Fibroblast of skin of scalp (primary cell): ENCODE results near the gene BARHL1.
"Not testable (repeated sequence)": the region's sequence is repeated elsewhere in the genome, so short reads cannot be mapped to it uniquely, and the experiment has no call there.

ENCODE experiments used
- DNase-seq: peaks from one replicate; pipeline ENCODE4 v3.0.0-alpha.2; 2013

Gene BARHL1

DNA sequence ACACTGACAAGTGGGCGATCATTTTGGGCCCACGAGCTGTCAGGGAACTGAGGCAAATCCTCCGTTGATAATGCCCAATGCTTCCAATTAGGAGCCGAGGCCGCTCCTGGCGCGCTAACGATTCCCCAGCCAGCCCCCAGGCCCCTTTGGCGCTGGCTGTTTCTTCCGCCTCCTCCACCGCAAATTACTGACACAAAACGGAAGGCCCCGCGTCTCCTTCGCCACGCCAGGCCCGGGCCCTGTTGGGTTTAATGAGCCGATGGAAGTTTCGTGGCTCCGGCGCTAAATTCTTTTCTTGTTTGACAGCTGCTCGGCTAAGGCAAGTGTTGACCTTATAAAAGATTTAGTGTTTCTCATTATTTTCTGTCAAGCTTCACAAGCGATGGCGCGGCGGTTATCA is 25.7 kb upstream of the BARHL1 start:
- DNase-seq: no peak

DNA sequence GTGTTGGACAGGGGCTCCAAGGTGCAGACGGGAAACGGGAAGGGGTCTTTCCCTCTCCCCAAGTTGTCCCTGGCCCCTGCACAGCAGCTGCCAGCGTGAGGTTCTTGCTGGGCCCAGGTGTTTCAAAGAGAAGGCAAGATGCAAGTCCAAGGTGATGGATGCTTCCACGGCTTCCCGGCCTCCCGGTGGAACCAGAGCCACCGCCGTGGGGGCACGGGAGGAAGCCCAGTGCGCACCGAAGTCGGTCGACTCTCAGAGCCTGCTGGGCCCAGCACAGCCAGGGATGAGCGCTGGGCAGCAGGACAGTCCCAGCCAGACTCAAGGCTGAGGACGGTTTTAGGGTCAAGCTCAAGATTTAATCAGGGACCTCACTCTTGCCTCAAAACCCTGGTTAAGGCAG is 25.2 kb upstream of the BARHL1 start:
- DNase-seq: no peak

GRCh38 chr9:132559711-132560110 is 22.7 kb upstream of the BARHL1 start:
- DNase-seq: no peak

DNA sequence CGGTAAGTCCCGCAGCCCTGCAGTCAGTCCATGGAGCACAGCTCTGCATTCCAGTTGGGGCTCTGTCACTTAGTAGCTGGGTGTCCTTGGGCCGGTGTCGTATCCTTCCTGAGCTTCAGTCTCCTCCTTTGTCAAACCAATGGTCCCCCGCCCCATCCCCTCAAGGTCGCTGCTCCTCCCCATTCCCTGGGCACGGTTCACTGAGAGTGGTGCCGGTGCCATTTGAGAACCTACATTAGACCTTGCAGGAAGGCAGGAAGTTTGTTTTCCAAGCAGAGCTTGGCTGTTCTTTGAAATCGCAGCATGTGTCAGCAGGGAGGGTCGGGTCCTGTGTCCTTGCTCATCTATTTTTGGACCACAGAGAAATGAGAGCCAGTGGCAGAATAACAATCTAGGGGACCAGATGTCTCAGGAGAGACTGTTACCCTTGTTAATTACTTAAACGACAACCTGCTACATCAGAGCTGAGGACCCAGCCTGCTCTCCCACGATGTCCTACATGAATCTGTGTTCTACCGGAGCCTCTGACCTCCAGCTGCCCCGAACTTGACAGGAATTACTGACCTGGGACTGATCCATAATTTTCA is 21.7 kb upstream of the BARHL1 start:
- DNase-seq: no peak

DNA sequence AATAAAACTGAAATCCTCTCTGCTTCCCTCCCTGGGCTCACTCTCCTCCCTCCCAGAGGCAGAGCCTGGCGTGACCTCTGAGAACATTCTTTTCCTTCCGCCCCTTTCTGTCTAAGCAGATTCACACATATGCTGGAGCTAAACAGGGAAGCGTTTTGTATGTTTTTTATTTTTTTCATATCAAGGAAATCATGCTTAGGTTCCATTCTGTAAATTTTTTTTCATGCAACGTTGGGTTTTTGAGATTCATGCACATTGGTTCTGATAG is 20.2 kb upstream of the BARHL1 start:
- no peak for DNase-seq

GRCh38 chr9:132564526-132564925 is 17.9 kb upstream of the BARHL1 start:
- no peak for DNase-seq

GRCh38 chr9:132568787-132569186 is 13.6 kb upstream of the BARHL1 start:
- not testable (repeated sequence) for DNase-seq

- DNase-seq: no peak
Measured at GRCh38 chr9:132571806-132572600, 10.4 kb upstream of the BARHL1 start.

- peak; percentile 29 for DNase-seq
Measured at GRCh38 chr9:132572921-132573320, 9.5 kb upstream of the BARHL1 start.

DNA sequence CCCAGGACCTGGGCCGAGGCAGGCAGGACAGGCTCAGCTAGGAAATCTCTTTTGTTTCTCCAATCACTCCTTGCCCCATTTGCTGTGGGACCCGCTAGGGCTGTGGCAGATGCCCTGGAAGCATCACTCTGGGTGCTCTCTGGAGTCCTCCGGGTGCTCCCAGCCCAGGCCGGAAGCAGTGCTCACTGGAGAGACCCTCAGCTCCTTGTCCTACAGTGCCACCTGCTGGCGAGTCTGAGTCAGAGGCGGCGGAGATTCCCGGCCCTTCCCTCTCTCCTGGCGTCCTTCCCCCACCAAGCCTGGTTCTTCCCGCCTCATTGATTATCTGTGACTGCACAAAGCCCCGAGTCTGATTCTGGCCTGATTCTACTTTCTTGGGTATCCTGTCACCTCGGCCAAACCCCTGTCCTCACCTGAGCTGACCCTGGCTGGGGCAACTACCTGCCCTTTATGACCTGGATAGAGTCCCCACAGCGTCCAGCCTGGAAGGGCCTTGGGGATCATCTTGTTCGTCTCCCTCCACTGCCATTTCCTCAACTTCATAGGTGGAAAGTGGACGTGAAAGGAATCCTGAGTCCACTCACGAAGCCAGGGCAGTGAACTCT is 7.3 kb upstream of the BARHL1 start:
- DNase-seq: peak; percentile 78

GRCh38 chr9:132575811-132576210 is 6.6 kb upstream of the BARHL1 start:
- DNase-seq: no peak

GRCh38 chr9:132577119-132577518 is 5.3 kb upstream of the BARHL1 start:
- DNase-seq: no peak

GRCh38 chr9:132578367-132578932 is 4.0 kb upstream of the BARHL1 start:
- DNase-seq: no peak

GRCh38 chr9:132579427-132579798 is 3.0 kb upstream of the BARHL1 start:
- DNase-seq: no peak

DNA sequence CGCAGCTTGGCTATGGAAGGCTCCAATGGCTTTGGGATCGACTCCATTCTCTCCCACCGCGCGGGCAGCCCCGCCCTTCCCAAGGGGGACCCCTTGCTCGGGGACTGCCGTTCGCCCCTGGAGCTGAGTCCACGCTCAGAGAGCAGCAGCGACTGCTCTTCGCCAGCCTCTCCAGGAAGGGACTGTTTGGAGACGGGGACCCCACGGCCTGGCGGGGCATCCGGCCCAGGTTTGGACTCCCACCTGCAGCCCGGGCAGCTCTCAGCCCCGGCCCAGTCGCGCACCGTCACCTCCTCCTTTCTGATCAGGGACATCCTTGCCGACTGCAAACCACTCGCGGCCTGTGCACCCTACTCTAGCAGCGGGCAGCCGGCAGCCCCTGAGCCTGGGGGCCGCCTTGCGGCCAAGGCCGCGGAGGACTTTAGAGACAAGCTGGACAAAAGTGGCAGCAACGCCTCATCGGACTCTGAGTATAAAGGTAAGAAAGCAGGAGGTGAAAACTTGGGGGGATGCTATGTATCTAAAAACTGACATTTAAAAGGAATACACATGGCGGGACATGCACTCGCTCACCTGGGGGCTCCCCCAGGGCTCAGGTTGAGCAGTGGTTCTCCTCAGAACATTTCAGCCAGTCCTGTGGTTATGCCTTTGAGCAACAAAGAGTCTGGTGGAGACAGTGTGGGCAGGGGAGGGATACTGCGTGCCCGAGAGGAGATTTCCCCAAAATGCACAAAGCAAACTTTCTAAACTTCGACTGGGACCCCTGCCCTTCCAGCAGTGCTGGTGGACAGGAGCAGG is 579 bp downstream of the BARHL1 start:
- DNase-seq: no peak

- no peak for DNase-seq
Measured at GRCh38 chr9:132583584-132584304, 1.3 kb downstream of the BARHL1 start.

- peak; percentile 51 for DNase-seq
Measured at GRCh38 chr9:132584601-132585560, 2.5 kb downstream of the BARHL1 start.

DNA sequence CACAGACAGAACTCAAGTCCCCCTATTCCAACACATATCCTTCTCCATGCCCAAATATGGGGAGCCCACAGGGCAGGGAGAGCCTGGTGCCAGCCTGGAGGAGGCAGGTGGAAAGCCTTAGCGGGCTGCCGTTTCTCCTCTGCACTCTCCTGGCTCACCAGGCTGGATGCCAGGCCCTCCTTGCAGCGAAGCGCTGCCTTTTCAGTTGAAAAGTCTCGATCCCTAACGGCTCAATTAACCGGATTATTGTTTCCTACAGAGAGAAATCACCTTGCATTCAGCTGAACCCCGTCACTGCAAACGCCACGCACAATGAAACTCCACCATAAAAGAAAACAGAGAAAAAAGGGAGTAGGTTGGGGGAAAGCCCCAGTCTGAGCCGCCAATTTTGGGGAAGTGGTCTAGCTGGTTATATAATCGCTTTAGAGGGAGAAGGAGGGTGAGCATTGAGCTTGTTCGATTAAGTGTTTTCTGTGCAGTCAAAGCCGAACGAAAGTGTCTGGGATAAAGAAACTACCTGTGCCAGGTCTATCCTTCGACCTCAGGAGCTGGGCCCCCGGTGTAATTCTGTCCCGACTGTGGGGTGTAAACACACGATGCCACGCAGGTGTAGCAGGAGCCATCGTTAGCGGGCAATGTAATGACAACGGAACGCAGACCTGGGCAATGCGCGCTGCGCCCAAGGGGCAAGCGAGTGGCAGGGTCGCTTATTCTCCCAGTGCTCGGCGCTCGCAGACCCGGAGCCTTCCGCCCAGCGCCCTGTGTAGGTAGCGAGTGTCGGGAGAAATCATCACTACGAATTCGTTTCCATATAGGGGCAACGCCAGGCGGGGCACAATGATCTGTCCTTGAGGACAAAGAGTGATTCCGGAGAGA is 3.8 kb downstream of the BARHL1 start:
- DNase-seq: no peak

GRCh38 chr9:132586830-132587591 is 4.6 kb downstream of the BARHL1 start:
- DNase-seq: no peak
